ENCODE results near the gene AVEN.
A peak's percentile ranks its signal among the peaks of the same experiment; 100 is the strongest.
"Not testable (repeated sequence)": the region's sequence is repeated elsewhere in the genome, so short reads cannot be mapped to it uniquely, and the experiment has no call there.

Gene AVEN

GRCh38 chr15:34038023-34038870, 757 bp downstream of the AVEN start:
- peak; percentile 75 for DNase-seq

- DNase-seq: no peak
Observed at GRCh38 chr15:34031987-34032760, 6.8 kb downstream of the AVEN start.

GRCh38 chr15:34027606-34028005, 11.4 kb downstream of the AVEN start:
- DNase-seq: no peak

- DNase-seq: no peak
Observed at GRCh38 chr15:34025252-34025651, 13.8 kb downstream of the AVEN start.

GRCh38 chr15:34023907-34024306, 15.1 kb downstream of the AVEN start:
- DNase-seq: no peak

- DNase-seq: no peak
Observed at GRCh38 chr15:34019369-34019990, 19.5 kb downstream of the AVEN start.

- not testable (repeated sequence) for DNase-seq
Observed at GRCh38 chr15:34018738-34019137, 20.3 kb downstream of the AVEN start.

- DNase-seq: no peak
Observed at GRCh38 chr15:34018021-34018645, 20.9 kb downstream of the AVEN start.

- DNase-seq: no peak
Observed at GRCh38 chr15:34014556-34014955, 24.4 kb downstream of the AVEN start.

GRCh38 chr15:34013746-34014145, 25.3 kb downstream of the AVEN start:
- DNase-seq: no peak

GRCh38 chr15:34012461-34013028, 26.5 kb downstream of the AVEN start:
- DNase-seq: no peak

GRCh38 chr15:34011481-34011880, 27.5 kb downstream of the AVEN start:
- DNase-seq: no peak

- DNase-seq: no peak
Observed at GRCh38 chr15:34010921-34011320, 28.1 kb downstream of the AVEN start.

- no peak for DNase-seq
Observed at GRCh38 chr15:34009656-34010055, 29.3 kb downstream of the AVEN start.

GRCh38 chr15:34006381-34006780, 32.6 kb downstream of the AVEN start:
- DNase-seq: no peak

GRCh38 chr15:34001536-34001935, 37.5 kb downstream of the AVEN start:
- DNase-seq: no peak

- DNase-seq: not testable (repeated sequence)
Observed at GRCh38 chr15:33995666-33996065, 43.3 kb downstream of the AVEN start.

GRCh38 chr15:33994005-33994615, 44.9 kb downstream of the AVEN start:
- no peak for DNase-seq

GRCh38 chr15:33988384-33988783, 50.6 kb downstream of the AVEN start:
- DNase-seq: no peak

- no peak for DNase-seq
Observed at GRCh38 chr15:33987444-33987843, 51.6 kb downstream of the AVEN start.

GRCh38 chr15:33985751-33986150, 53.3 kb downstream of the AVEN start:
- DNase-seq: no peak

GRCh38 chr15:33985287-33985686, 53.7 kb downstream of the AVEN start:
- DNase-seq: no peak

Data from NK-92 treated with Interleukin-12 subunit alpha and Interleukin-12 subunit beta, amount 100 ng/mL, for 24 hours (cell line).